HepG2 (cell line): ENCODE data around the gene ALCAM. TPM values are rescaled to one million over a fixed set of nuclear protein-coding genes. Genes with fewer than 3 reads are reported as not detected.

Experiments
- FOSL1 ChIP-seq: sonication (generic); formaldehyde crosslinking; IDR thresholded peaks from 2 replicates; pipeline ENCODE4 v1.9.0; 2021; ENCODE audit warnings: missing genetic modification reagents, borderline replicate concordance
- FOSL2 ChIP-seq: sonication (generic); formaldehyde crosslinking; IDR thresholded peaks from 2 replicates; pipeline ENCODE4 v1.4.0; 2020; ENCODE audit warnings: missing genetic modification reagents
- IKZF5 ChIP-seq: IDR thresholded peaks from 2 replicates; pipeline ENCODE4 v1.6.1; 2018; ENCODE audit warnings: missing genetic modification reagents, mild to moderate bottlenecking, missing compliant biosample characterization
- KLF15 ChIP-seq: sonication (generic); formaldehyde crosslinking; IDR thresholded peaks from 2 replicates; pipeline ENCODE4 v1.8.1; 2023; ENCODE audit warnings: borderline replicate concordance, mild to moderate bottlenecking, inconsistent platforms, missing genetic modification reagents, mixed read lengths
- MXI1 ChIP-seq: IDR thresholded peaks from 3 replicates; pipeline ENCODE4 v1.6.1; 2012; ENCODE audit warnings: low read depth, low read length, inconsistent platforms, borderline replicate concordance
- RBFOX2 ChIP-seq: fragments of 200-400 bp; formaldehyde crosslinking; IDR thresholded peaks from 2 replicates; pipeline ENCODE4 v1.6.1; 2017; ENCODE audit warnings: low read depth, mild to moderate bottlenecking, low read length
- RNF2 ChIP-seq: fragments of 450-650 bp; conservative IDR thresholded peaks from 2 replicates; pipeline ENCODE4 v1.6.1; 2016; ENCODE audit warnings: low read depth
- SNAI1 ChIP-seq: sonication (generic); formaldehyde crosslinking; IDR thresholded peaks from 2 replicates; pipeline ENCODE4 v1.5.0; 2020; ENCODE audit warnings: mild to moderate bottlenecking, missing genetic modification reagents, borderline replicate concordance
- SRSF9 ChIP-seq: fragments of 200-400 bp; formaldehyde crosslinking; IDR thresholded peaks from 2 replicates; pipeline ENCODE4 v1.6.1; 2018; ENCODE audit warnings: borderline replicate concordance, mild to moderate bottlenecking, low read depth, low read length; ENCODE audit not compliant: insufficient read depth, poor library complexity, severe bottlenecking
- TMF1 ChIP-seq: sonication (generic); formaldehyde crosslinking; IDR thresholded peaks from 2 replicates; pipeline ENCODE4 v1.8.1; 2022; ENCODE audit warnings: low read depth, missing genetic modification reagents
- XRCC5 ChIP-seq: fragments of 200-400 bp; formaldehyde crosslinking; optimal IDR thresholded peaks from 2 replicates; pipeline ENCODE3; 2017; ENCODE audit warnings: mild to moderate bottlenecking, low read length
- ZFP82 ChIP-seq: sonication (generic); formaldehyde crosslinking; IDR thresholded peaks from 2 replicates; pipeline ENCODE4 v1.5.1; 2020; ENCODE audit warnings: mild to moderate bottlenecking, missing genetic modification reagents, borderline replicate concordance
- ZNF205 ChIP-seq: IDR thresholded peaks from 2 replicates; pipeline ENCODE4 v1.6.1; 2018; ENCODE audit warnings: missing biosample characterization, missing genetic modification reagents
- ZNF343 ChIP-seq: sonication (generic); formaldehyde crosslinking; IDR thresholded peaks from 2 replicates; pipeline ENCODE4 v1.4.0; 2020; ENCODE audit warnings: mild to moderate bottlenecking, missing genetic modification reagents
- ZNF362 ChIP-seq: sonication (generic); formaldehyde crosslinking; IDR thresholded peaks from 2 replicates; pipeline ENCODE4 v1.4.0; 2020; ENCODE audit warnings: missing genetic modification reagents, mild to moderate bottlenecking, borderline replicate concordance
- ZNF629 ChIP-seq: sonication (generic); formaldehyde crosslinking; conservative IDR thresholded peaks from 2 replicates; pipeline ENCODE4 v1.5.0; 2020; ENCODE audit warnings: missing genetic modification reagents
- ZNF724P ChIP-seq: sonication (generic); formaldehyde crosslinking; IDR thresholded peaks from 2 replicates; pipeline ENCODE4 v1.8.0; 2022; ENCODE audit warnings: missing genetic modification reagents, borderline replicate concordance
- ZNF747 ChIP-seq: sonication (generic); formaldehyde crosslinking; IDR thresholded peaks from 2 replicates; pipeline ENCODE4 v1.8.1; 2023; ENCODE audit warnings: missing genetic modification reagents, mild to moderate bottlenecking, borderline replicate concordance
- ZSCAN31 ChIP-seq: sonication (generic); formaldehyde crosslinking; IDR thresholded peaks from 2 replicates; pipeline ENCODE4 v1.5.0; 2020; ENCODE audit warnings: low read depth, mild to moderate bottlenecking, missing genetic modification reagents
- polyA plus RNA-seq, 8 experiments: library from polyadenylated mRNA; depleted of rRNA in 3 of 8; stranded (reverse) in 7 of 8; unstranded in 1 of 8; fragments of >200 nt; fragmentation: Illumina TruSeq in 4 of 8; extraction: Trizol in 4 of 8; gene quantifications; 2 replicates each; pipeline versions ENCODE4 v1.2.1 to v1.2.3, GENCODE V29; 2011 to 2016; ENCODE audit warnings: low read depth in 4 of 8, missing spikeins in 1 of 8, mixed read lengths in 1 of 8; ENCODE audit not compliant: insufficient read depth in 1 of 8
- total RNA-seq, 5 experiments: library from RNA; depleted of rRNA; stranded (reverse); fragments of >200 nt; fragmentation: Illumina TruSeq; extraction: Trizol; gene quantifications; 2 replicates each; pipeline ENCODE4 v1.2.3, GENCODE V29; 2016; ENCODE audit warnings: low read depth in 1 of 5
- TF ChIP-seq, protein P1 (sequence below): sonication (generic); formaldehyde crosslinking; IDR thresholded peaks from 2 replicates; pipeline ENCODE4 v1.4.0; 2020; ENCODE audit warnings: missing genetic modification reagents, borderline replicate concordance
- TF ChIP-seq, protein P2 (sequence below): sonication (generic); formaldehyde crosslinking; IDR thresholded peaks from 2 replicates; pipeline ENCODE4 v1.5.1; 2020; ENCODE audit warnings: mild to moderate bottlenecking, missing genetic modification reagents, moderate library complexity

The ALCAM gene
- total and polyA plus RNA-seq, 2 of the 13 experiments (the other 11 are each of a cell fraction or from before 2014, with no cell fraction given): 26.0 to 33.1 TPM

DNA sequence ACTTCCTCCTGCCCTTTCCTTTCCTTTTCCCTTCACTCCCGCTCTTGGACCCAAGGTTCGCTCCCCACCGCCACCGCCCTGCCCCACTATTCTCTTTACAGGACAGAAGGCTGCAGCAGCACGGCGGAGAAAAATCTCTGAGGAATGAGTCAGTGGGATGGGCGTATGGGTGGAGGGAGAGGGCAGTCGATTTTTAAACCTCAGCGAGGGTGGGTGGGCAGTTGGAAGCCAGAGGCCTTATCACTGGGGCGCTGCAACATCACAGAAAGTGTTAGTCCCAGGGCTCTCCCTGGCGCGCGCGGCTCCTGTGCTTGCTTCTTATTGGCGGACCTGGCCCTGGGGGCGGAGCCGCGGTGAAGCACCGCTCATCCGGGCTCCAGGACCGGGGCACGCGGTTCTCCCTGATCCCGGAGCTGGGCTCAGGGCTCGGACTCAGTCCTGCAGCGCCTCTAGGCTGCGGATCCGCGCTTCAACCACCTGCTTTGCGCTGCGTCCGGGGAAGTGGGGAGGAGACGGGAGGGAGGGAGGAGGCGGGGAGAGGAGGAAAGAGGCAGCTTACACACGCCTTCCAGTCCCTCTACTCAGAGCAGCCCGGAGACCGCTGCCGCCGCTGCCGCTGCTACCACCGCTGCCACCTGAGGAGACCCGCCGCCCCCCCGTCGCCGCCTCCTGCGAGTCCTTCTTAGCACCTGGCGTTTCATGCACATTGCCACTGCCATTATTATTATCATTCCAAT is at the start of gene ALCAM (continued):
- TF ChIP-seq TMF1 (CRISPR knock-in tag) (peak; percentile 77; the same call in 1 of the 2 replicates), ZNF343 (CRISPR knock-in tag) (peak; percentile 55; the same call in 1 of the 2 replicates), RNF2 (peak; percentile 95), MXI1 (peak; percentile 75; the same call in 1 of the 3 replicates), ZNF205 (no peak), SNAI1 (CRISPR knock-in tag) (0 out of 2 replicates have a peak, but pooled peaks have one; percentile 44), ZSCAN31 (peak; percentile 89), XRCC5 (peak; percentile 69), ZNF629 (CRISPR knock-in tag) (no peak), ZNF362 (peak; percentile 34; the same call in 1 of the 2 replicates), FOSL2 (CRISPR knock-in tag) (peak; percentile 40; the same call in 1 of the 2 replicates), KLF15 (CRISPR knock-in tag) (peak; percentile 80; the same call in 1 of the 2 replicates), ZNF747 (CRISPR knock-in tag) (peak; percentile 66; the same call in 1 of the 2 replicates), ZFP82 (CRISPR knock-in tag) (no peak), FOSL1 (CRISPR knock-in tag) (no peak), RBFOX2 (peak; percentile 62; the same call in 1 of the 2 replicates), SRSF9 (no peak), ZNF724P (CRISPR knock-in tag) (0 out of 2 replicates have a peak, but pooled peaks have one; percentile 27), IKZF5 (peak; percentile 71)
- TF ChIP-seq, protein P1, sequence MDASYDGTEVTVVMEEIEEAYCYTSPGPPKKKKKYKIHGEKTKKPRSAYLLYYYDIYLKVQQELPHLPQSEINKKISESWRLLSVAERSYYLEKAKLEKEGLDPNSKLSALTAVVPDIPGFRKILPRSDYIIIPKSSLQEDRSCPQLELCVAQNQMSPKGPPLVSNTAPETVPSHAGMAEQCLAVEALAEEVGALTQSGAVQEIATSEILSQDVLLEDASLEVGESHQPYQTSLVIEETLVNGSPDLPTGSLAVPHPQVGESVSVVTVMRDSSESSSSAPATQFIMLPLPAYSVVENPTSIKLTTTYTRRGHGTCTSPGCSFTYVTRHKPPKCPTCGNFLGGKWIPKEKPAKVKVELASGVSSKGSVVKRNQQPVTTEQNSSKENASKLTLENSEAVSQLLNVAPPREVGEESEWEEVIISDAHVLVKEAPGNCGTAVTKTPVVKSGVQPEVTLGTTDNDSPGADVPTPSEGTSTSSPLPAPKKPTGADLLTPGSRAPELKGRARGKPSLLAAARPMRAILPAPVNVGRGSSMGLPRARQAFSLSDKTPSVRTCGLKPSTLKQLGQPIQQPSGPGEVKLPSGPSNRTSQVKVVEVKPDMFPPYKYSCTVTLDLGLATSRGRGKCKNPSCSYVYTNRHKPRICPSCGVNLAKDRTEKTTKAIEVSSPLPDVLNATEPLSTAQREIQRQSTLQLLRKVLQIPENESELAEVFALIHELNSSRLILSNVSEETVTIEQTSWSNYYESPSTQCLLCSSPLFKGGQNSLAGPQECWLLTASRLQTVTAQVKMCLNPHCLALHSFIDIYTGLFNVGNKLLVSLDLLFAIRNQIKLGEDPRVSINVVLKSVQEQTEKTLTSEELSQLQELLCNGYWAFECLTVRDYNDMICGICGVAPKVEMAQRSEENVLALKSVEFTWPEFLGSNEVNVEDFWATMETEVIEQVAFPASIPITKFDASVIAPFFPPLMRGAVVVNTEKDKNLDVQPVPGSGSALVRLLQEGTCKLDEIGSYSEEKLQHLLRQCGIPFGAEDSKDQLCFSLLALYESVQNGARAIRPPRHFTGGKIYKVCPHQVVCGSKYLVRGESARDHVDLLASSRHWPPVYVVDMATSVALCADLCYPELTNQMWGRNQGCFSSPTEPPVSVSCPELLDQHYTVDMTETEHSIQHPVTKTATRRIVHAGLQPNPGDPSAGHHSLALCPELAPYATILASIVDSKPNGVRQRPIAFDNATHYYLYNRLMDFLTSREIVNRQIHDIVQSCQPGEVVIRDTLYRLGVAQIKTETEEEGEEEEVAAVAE (CRISPR knock-in tag): 0 out of 2 replicates have a peak, but pooled peaks have one; percentile 35
- TF ChIP-seq, protein P2, sequence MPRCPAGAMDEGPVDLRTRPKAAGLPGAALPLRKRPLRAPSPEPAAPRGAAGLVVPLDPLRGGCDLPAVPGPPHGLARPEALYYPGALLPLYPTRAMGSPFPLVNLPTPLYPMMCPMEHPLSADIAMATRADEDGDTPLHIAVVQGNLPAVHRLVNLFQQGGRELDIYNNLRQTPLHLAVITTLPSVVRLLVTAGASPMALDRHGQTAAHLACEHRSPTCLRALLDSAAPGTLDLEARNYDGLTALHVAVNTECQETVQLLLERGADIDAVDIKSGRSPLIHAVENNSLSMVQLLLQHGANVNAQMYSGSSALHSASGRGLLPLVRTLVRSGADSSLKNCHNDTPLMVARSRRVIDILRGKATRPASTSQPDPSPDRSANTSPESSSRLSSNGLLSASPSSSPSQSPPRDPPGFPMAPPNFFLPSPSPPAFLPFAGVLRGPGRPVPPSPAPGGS: peak; percentile 79; the same call in 1 of the 2 replicates
